ENCODE results near the gene SIN3B. TPM values are rescaled to one million over a fixed set of nuclear protein-coding genes. Genes with fewer than 3 reads are reported as not detected.

SIN3B gene
- total RNA-seq, 1 donor = 24.2 TPM

DNA sequence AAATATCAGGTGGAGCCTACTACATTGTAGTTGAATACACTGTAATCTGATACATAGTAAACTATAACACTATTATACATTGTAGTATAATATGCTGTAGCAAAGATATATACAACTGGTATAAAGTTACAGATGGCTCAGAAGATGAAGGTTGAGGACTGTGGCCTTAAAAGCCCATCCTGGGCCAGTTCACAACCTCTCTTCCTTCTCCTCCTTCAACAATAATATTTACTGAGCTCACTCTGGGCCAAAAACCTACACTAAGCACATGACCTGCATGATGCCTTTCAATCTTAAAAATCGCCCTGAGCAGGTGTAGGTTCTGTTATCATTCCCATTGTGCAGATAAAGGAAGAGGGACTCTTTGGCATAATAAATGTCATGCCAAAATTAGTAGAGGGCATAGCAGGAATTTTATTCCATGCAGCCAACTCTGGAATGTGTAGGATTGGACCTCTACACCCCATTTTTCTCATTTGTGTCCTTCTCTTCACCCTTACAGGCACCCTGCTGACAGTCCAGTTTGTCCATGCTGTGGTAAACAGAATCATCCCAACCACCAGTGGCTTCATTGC, 14.6 kb upstream of the SIN3B start:
- H3K27ac ChIP-seq (ENCODE audit: low read depth, low read length) = no peak overlapping the region
- no peaks in the 10 kb centered on the region for H3K27me3 ChIP-seq (ENCODE audit: insufficient read depth, low read length)
- no peak overlapping the region for H2AFZ ChIP-seq (ENCODE audit: low read length)
- no peaks in the 10 kb centered on the region for H3K79me2 ChIP-seq (ENCODE audit: insufficient read depth, low read length)
- H3K4me2 ChIP-seq (ENCODE audit: insufficient read depth, low read length) = no peak overlapping the region
- TF ChIP-seq, protein P1, sequence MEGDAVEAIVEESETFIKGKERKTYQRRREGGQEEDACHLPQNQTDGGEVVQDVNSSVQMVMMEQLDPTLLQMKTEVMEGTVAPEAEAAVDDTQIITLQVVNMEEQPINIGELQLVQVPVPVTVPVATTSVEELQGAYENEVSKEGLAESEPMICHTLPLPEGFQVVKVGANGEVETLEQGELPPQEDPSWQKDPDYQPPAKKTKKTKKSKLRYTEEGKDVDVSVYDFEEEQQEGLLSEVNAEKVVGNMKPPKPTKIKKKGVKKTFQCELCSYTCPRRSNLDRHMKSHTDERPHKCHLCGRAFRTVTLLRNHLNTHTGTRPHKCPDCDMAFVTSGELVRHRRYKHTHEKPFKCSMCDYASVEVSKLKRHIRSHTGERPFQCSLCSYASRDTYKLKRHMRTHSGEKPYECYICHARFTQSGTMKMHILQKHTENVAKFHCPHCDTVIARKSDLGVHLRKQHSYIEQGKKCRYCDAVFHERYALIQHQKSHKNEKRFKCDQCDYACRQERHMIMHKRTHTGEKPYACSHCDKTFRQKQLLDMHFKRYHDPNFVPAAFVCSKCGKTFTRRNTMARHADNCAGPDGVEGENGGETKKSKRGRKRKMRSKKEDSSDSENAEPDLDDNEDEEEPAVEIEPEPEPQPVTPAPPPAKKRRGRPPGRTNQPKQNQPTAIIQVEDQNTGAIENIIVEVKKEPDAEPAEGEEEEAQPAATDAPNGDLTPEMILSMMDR (IDR thresholded peaks at IDR 0.05; ENCODE audit: extremely low read depth, low read depth, low read length) = no peak
- no peak for DNase-seq (ENCODE audit: insufficient read length, low spot score, missing footprints)
- H4K20me1 ChIP-seq (ENCODE audit: insufficient read depth, low read length) = no peaks in the 10 kb centered on the region
- H3K36me3 ChIP-seq (ENCODE audit: insufficient read depth, low read length) = no peaks in the 10 kb centered on the region
- H3K4me1 ChIP-seq (ENCODE audit: insufficient read depth, low read length) = no peaks in the 10 kb centered on the region
- no peak overlapping the region for H3K4me3 ChIP-seq (ENCODE audit: insufficient read depth, low read length)
- peaks cover 18% of the 10 kb centered on the region for H3K9me3 ChIP-seq (ENCODE audit: low read depth, low read length)

DNA sequence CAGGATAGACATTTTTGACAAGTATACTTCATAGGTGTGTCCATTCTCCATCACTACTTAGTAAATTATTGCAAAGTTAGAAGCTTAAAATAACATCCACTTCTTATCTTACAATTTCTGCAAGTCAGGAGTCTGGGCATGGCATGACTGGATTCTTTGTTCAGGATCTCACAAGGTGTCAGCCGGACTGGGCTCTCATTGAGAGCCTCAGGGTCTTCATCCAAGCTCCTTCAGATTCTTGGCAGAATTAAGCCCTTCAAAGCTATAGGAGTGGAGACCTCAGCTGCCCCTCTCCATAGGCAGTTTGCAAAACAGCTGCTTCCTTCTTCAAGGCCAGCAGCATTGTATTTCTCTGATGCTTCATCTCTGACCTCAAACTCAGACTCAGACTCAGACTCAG, 9.1 kb upstream of the SIN3B start:
- Histone ChIP-seq H3K9me3 (ENCODE audit: low read depth, low read length) (peaks cover 4% of the 10 kb centered on the region), H3K4me3 (ENCODE audit: insufficient read depth, low read length) (no peak overlapping the region), H3K4me2 (ENCODE audit: insufficient read depth, low read length) (no peak overlapping the region), H4K20me1 (ENCODE audit: insufficient read depth, low read length) (no peaks in the 10 kb centered on the region), H3K27me3 (ENCODE audit: insufficient read depth, low read length) (no peaks in the 10 kb centered on the region), H3K36me3 (ENCODE audit: insufficient read depth, low read length) (no peaks in the 10 kb centered on the region), H3K79me2 (ENCODE audit: insufficient read depth, low read length) (no peaks in the 10 kb centered on the region), H3K4me1 (ENCODE audit: insufficient read depth, low read length) (peaks cover 13% of the 10 kb centered on the region), H3K27ac (ENCODE audit: low read depth, low read length) (no peak overlapping the region), H2AFZ (ENCODE audit: low read length) (no peak overlapping the region)
- TF ChIP-seq, protein P1 (IDR thresholded peaks at IDR 0.05; ENCODE audit: extremely low read depth, low read depth, low read length) = no peak
- DNase-seq (ENCODE audit: insufficient read length, low spot score, missing footprints) = no peak

DNA sequence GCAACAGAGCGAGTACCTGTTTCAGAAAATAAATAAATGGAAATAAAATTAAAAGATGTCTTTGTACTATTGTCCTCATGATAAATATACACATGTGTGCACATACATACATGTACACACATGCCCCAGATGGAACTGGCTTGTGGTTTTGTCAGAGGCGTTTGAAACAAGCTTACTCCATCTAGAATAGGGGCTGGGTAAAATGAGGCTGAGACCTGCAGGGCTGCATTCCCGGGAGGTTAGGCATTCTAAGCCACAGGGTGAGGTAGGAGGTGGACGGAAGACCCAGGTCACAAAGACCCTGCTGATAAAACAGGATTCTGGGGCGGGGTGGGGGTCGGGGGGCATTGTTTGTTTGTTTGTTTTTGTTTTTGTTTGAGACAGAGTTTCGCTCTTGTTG, 8.1 kb upstream of the SIN3B start:
- no peaks in the 10 kb centered on the region for H3K36me3 ChIP-seq (ENCODE audit: insufficient read depth, low read length)
- H3K27me3 ChIP-seq (ENCODE audit: insufficient read depth, low read length) = no peaks in the 10 kb centered on the region
- H4K20me1 ChIP-seq (ENCODE audit: insufficient read depth, low read length) = no peaks in the 10 kb centered on the region
- H3K4me3 ChIP-seq (ENCODE audit: insufficient read depth, low read length) = no peak overlapping the region
- peaks cover 20% of the 10 kb centered on the region for H3K4me1 ChIP-seq (ENCODE audit: insufficient read depth, low read length)
- DNase-seq (ENCODE audit: insufficient read length, low spot score, missing footprints) = no peak
- no peaks in the 10 kb centered on the region for H3K9me3 ChIP-seq (ENCODE audit: low read depth, low read length)
- no peak overlapping the region for H3K27ac ChIP-seq (ENCODE audit: low read depth, low read length)
- no peaks in the 10 kb centered on the region for H3K79me2 ChIP-seq (ENCODE audit: insufficient read depth, low read length)
- H3K4me2 ChIP-seq (ENCODE audit: insufficient read depth, low read length) = no peak overlapping the region
- TF ChIP-seq, protein P1 (IDR thresholded peaks at IDR 0.05; ENCODE audit: extremely low read depth, low read depth, low read length) = no peak
- no peak overlapping the region for H2AFZ ChIP-seq (ENCODE audit: low read length)

DNA sequence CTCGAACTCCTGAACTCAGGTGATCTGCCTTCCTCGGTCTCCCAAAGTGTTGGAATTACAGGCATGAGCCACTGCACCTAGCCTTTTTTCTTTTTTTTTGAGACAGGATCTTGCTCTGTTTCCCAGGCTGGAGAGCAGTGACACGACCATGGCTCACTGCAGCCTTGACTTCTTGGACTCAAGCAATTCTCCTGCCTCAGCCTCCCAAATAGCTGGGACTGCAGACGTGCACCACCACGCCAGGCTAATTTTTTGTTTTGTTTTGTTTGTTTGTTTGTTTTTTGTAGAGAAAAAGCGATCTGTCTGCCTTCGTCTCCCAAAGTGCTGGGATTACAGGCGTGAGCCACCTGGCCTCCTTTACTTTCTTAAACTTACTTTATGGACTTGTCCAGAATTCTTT, 6.5 kb upstream of the SIN3B start:
- no peaks in the 10 kb centered on the region for H3K36me3 ChIP-seq (ENCODE audit: insufficient read depth, low read length)
- DNase-seq (ENCODE audit: insufficient read length, low spot score, missing footprints) = no peak
- H3K79me2 ChIP-seq (ENCODE audit: insufficient read depth, low read length) = no peaks in the 10 kb centered on the region
- peak overlapping the region; percentile 28 for H3K27ac ChIP-seq (ENCODE audit: low read depth, low read length)
- no peak overlapping the region for H3K4me3 ChIP-seq (ENCODE audit: insufficient read depth, low read length)
- no peaks in the 10 kb centered on the region for H3K27me3 ChIP-seq (ENCODE audit: insufficient read depth, low read length)
- peaks cover 20% of the 10 kb centered on the region for H3K4me1 ChIP-seq (ENCODE audit: insufficient read depth, low read length)
- H4K20me1 ChIP-seq (ENCODE audit: insufficient read depth, low read length) = no peaks in the 10 kb centered on the region
- TF ChIP-seq, protein P1 (IDR thresholded peaks at IDR 0.05; ENCODE audit: extremely low read depth, low read depth, low read length) = no peak
- H2AFZ ChIP-seq (ENCODE audit: low read length) = no peak overlapping the region
- H3K4me2 ChIP-seq (ENCODE audit: insufficient read depth, low read length) = no peak overlapping the region
- no peaks in the 10 kb centered on the region for H3K9me3 ChIP-seq (ENCODE audit: low read depth, low read length)
